HepG2 (cell line): ENCODE results near the gene TM4SF5. TPM values are rescaled to one million over a fixed set of nuclear protein-coding genes. Genes with fewer than 3 reads are reported as not detected.
A peak's percentile ranks its signal among the peaks of the same experiment; 100 is the strongest.

Source experiments
- BCL6 ChIP-seq: IDR thresholded peaks from 2 replicates; pipeline ENCODE4 v1.6.1; 2016; ENCODE audit warnings: missing genetic modification reagents, missing compliant biosample characterization
- CC2D1A ChIP-seq: sonication (generic); formaldehyde crosslinking; IDR thresholded peaks from 2 replicates; pipeline ENCODE4 v1.8.1; 2023; ENCODE audit warnings: mild to moderate bottlenecking, missing genetic modification reagents
- JUN ChIP-seq: sonication (generic); formaldehyde crosslinking; IDR thresholded peaks from 2 replicates; pipeline ENCODE4 v1.4.0; 2020; ENCODE audit warnings: mild to moderate bottlenecking, missing genetic modification reagents
- JUND ChIP-seq: sonication (generic); formaldehyde crosslinking; IDR thresholded peaks from 2 replicates; pipeline ENCODE4 v1.8.0; 2022; ENCODE audit warnings: mild to moderate bottlenecking, missing genetic modification reagents
- RFXANK ChIP-seq: IDR thresholded peaks from 2 replicates; pipeline ENCODE4 v1.6.1; 2016
- SAP130 ChIP-seq: IDR thresholded peaks from 2 replicates; pipeline ENCODE4 v1.6.1; 2016; ENCODE audit warnings: low read depth
- ZMYM3 ChIP-seq: sonication (generic); formaldehyde crosslinking; IDR thresholded peaks from 2 replicates; pipeline ENCODE4 v1.5.1; 2020; ENCODE audit warnings: mild to moderate bottlenecking, missing genetic modification reagents
- ZNF878 ChIP-seq: sonication (generic); formaldehyde crosslinking; IDR thresholded peaks from 2 replicates; pipeline ENCODE4 v1.8.1; 2023; ENCODE audit warnings: mild to moderate bottlenecking, missing genetic modification reagents, moderate library complexity
- polyA plus RNA-seq, 8 experiments: library from polyadenylated mRNA; depleted of rRNA in 3 of 8; stranded (reverse) in 7 of 8; unstranded in 1 of 8; fragments of >200 nt; fragmentation: Illumina TruSeq in 4 of 8; extraction: Trizol in 4 of 8; gene quantifications; 2 replicates each; pipeline versions ENCODE4 v1.2.1 to v1.2.3, GENCODE V29; 2011 to 2016; ENCODE audit warnings: low read depth in 4 of 8, missing spikeins in 1 of 8, mixed read lengths in 1 of 8; ENCODE audit not compliant: insufficient read depth in 1 of 8
- total RNA-seq, 5 experiments: library from RNA; depleted of rRNA; stranded (reverse); fragments of >200 nt; fragmentation: Illumina TruSeq; extraction: Trizol; gene quantifications; 2 replicates each; pipeline ENCODE4 v1.2.3, GENCODE V29; 2016; ENCODE audit warnings: low read depth in 1 of 5
- TF ChIP-seq, protein P1 (sequence below): sonication (generic); formaldehyde crosslinking; IDR thresholded peaks from 2 replicates; pipeline ENCODE4 v1.4.0; 2020; ENCODE audit warnings: missing genetic modification reagents; ENCODE audit errors: not compliant biosample characterization
- TF ChIP-seq, protein P2 (sequence below): IDR thresholded peaks from 2 replicates; pipeline ENCODE4 v1.6.1; 2018; ENCODE audit warnings: missing genetic modification reagents, mild to moderate bottlenecking, missing compliant biosample characterization
- TF ChIP-seq, protein P3 (sequence below): sonication (generic); formaldehyde crosslinking; IDR thresholded peaks from 2 replicates; pipeline ENCODE4 v1.5.0; 2020; ENCODE audit warnings: mild to moderate bottlenecking, missing genetic modification reagents

Gene TM4SF5
- total and polyA plus RNA-seq, 2 of the 13 experiments (the other 11 are each of a cell fraction or from before 2014, with no cell fraction given) = 30.1 to 126 TPM

DNA sequence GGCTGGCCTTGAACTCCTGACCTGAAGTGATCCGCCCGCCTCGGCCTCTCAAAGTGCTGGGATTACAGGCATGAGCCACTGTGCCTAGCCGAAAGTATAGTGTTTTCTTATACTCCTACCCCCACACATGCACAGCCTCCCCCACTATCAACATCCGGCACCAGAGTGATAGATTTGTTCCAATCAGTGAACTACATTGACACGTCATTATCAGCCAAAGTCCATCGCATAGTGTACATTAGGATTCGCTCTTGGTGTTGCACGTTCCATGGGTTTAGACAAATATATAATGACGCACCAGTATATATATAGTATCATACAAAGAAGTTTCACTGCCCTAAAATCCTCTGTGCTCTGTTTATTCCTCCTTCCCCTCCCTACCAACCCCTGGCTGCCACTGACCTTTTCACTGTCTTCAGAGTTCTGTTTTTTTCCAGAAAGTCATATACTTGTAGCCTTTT lies 11.9 kb upstream of the TM4SF5 start (continued):
- TF ChIP-seq BCL6 (peak; percentile 60; the same call in 1 of the 2 replicates), JUN (CRISPR knock-in tag) (peak; percentile 96), ZMYM3 (CRISPR knock-in tag) (peak; percentile 72), JUND (peak; percentile 88), SAP130 (peak; percentile 92), RFXANK (CRISPR knock-in tag) (peak; percentile 79; the same call in 1 of the 2 replicates), ZNF878 (peak; percentile 32; the same call in 1 of the 2 replicates), CC2D1A (CRISPR knock-in tag) (no peak)
- TF ChIP-seq, protein P1, sequence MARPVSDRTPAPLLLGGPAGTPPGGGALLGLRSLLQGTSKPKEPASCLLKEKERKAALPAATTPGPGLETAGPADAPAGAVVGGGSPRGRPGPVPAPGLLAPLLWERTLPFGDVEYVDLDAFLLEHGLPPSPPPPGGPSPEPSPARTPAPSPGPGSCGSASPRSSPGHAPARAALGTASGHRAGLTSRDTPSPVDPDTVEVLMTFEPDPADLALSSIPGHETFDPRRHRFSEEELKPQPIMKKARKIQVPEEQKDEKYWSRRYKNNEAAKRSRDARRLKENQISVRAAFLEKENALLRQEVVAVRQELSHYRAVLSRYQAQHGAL (CRISPR knock-in tag) = no peak
- TF ChIP-seq, protein P2, sequence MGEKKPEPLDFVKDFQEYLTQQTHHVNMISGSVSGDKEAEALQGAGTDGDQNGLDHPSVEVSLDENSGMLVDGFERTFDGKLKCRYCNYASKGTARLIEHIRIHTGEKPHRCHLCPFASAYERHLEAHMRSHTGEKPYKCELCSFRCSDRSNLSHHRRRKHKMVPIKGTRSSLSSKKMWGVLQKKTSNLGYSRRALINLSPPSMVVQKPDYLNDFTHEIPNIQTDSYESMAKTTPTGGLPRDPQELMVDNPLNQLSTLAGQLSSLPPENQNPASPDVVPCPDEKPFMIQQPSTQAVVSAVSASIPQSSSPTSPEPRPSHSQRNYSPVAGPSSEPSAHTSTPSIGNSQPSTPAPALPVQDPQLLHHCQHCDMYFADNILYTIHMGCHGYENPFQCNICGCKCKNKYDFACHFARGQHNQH (CRISPR knock-in tag) = peak; percentile 92
- TF ChIP-seq, protein P3, sequence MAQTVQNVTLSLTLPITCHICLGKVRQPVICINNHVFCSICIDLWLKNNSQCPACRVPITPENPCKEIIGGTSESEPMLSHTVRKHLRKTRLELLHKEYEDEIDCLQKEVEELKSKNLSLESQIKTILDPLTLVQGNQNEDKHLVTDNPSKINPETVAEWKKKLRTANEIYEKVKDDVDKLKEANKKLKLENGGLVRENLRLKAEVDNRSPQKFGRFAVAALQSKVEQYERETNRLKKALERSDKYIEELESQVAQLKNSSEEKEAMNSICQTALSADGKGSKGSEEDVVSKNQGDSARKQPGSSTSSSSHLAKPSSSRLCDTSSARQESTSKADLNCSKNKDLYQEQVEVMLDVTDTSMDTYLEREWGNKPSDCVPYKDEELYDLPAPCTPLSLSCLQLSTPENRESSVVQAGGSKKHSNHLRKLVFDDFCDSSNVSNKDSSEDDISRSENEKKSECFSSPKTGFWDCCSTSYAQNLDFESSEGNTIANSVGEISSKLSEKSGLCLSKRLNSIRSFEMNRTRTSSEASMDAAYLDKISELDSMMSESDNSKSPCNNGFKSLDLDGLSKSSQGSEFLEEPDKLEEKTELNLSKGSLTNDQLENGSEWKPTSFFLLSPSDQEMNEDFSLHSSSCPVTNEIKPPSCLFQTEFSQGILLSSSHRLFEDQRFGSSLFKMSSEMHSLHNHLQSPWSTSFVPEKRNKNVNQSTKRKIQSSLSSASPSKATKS = no peak; the same call in 1 of the 2 replicates
